Prostate gland (tissue), 2 donors: ENCODE data around the gene SAXO1. TPM values are rescaled to one million over a fixed set of nuclear protein-coding genes. Genes with fewer than 3 reads are reported as not detected.

Source experiments
- DNase-seq: peaks from one replicate; pipeline ENCODE4 v3.0.0-alpha.2; 2019; ENCODE audit warnings: low spot score
- H3K27ac ChIP-seq, 2 donors: fragments of 200-600 bp; sonication (generic); 2 replicates each; pipeline ENCODE4 v1.5.1; 2017 to 2019
- H3K27me3 ChIP-seq: fragments of 200-600 bp; sonication (generic); replicated peaks from 2 replicates; pipeline ENCODE4 v1.5.1; 2019; ENCODE audit not compliant: insufficient read depth
- H3K36me3 ChIP-seq, 2 donors: fragments of 200-600 bp; sonication (generic); 1 replicate in 1 of 2; 2 replicates in 1 of 2; pipeline versions ENCODE4 v1.5.1 to v1.8.1; 2017 to 2019
- H3K4me1 ChIP-seq: fragments of 200-600 bp; sonication (generic); replicated peaks from 2 replicates; pipeline ENCODE4 v1.5.1; 2019
- H3K4me3 ChIP-seq, 2 donors: fragments of 200-600 bp; sonication (generic); 2 replicates each; pipeline ENCODE4 v1.5.1; 2017 to 2019
- H3K9me3 ChIP-seq: fragments of 200-600 bp; sonication (generic); 2 replicates; pipeline ENCODE4 v1.5.1; 2017
- POLR2A ChIP-seq: fragments of 450-650 bp; IDR thresholded peaks from one replicate; pipeline ENCODE4 v1.6.1; 2016; ENCODE audit warnings: antibody characterized with exemption, mild to moderate bottlenecking
- POLR2AphosphoS5 ChIP-seq: sonication (generic); formaldehyde crosslinking; IDR thresholded peaks from one replicate; pipeline ENCODE4 v1.6.1; 2017; ENCODE audit warnings: antibody characterized with exemption
- WGBS: methylation state at CpG from one replicate; pipeline ENCODE4 v1.1.5; 2018; 5-methylcytosine and 5-hydroxymethylcytosine counted together
- intact Hi-C: fragments of 100-400 bp; cut with DNase I; formaldehyde crosslinking; loops from one replicate; pipeline ENCODE4 v1.14.2; 2022
- total RNA-seq, 2 donors: library from RNA; depleted of rRNA; stranded (reverse); fragments of >200 nt; gene quantifications; one replicate each; pipeline ENCODE4 v1.1.0, GENCODE V29; 2016
- TF ChIP-seq, protein P1 (sequence below), 4 experiments: fragments of 200-600 bp in 2 of 4; fragments of 450-650 bp in 2 of 4; sonication (generic) in 2 of 4; IDR thresholded peaks; 1 replicate in 3 of 4; 2 replicates in 1 of 4; pipeline ENCODE4 v1.5.1; 2016 to 2019; ENCODE audit warnings: antibody characterized with exemption in 4 of 4, mild to moderate bottlenecking in 2 of 4, moderate library complexity in 2 of 4

The SAXO1 gene
- total RNA-seq, 2 donors from 2014 or later = 0.36 to 6.1 TPM

GRCh38 chr9:18947892-18948339 lies 85.1 kb downstream of the SAXO1 start:
- intact Hi-C loops = no loop called here
- no peak overlapping the region for H3K27ac ChIP-seq
- no peaks in the 10 kb centered on the region for H3K36me3 ChIP-seq
- TF ChIP-seq POLR2AphosphoS5 (no peak), POLR2A (no peak)
- TF ChIP-seq, protein P1, sequence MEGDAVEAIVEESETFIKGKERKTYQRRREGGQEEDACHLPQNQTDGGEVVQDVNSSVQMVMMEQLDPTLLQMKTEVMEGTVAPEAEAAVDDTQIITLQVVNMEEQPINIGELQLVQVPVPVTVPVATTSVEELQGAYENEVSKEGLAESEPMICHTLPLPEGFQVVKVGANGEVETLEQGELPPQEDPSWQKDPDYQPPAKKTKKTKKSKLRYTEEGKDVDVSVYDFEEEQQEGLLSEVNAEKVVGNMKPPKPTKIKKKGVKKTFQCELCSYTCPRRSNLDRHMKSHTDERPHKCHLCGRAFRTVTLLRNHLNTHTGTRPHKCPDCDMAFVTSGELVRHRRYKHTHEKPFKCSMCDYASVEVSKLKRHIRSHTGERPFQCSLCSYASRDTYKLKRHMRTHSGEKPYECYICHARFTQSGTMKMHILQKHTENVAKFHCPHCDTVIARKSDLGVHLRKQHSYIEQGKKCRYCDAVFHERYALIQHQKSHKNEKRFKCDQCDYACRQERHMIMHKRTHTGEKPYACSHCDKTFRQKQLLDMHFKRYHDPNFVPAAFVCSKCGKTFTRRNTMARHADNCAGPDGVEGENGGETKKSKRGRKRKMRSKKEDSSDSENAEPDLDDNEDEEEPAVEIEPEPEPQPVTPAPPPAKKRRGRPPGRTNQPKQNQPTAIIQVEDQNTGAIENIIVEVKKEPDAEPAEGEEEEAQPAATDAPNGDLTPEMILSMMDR (IDR thresholded peaks at IDR 0.05) = no peak
- H3K4me1 ChIP-seq = no peaks in the 10 kb centered on the region
- H3K27me3 ChIP-seq = no peaks in the 10 kb centered on the region
- H3K9me3 ChIP-seq = no peaks in the 10 kb centered on the region
- 79% methylated on average over 4 of the region's 4 CpGs for WGBS
- no peak overlapping the region for H3K4me3 ChIP-seq
- DNase-seq = no peak

DNA sequence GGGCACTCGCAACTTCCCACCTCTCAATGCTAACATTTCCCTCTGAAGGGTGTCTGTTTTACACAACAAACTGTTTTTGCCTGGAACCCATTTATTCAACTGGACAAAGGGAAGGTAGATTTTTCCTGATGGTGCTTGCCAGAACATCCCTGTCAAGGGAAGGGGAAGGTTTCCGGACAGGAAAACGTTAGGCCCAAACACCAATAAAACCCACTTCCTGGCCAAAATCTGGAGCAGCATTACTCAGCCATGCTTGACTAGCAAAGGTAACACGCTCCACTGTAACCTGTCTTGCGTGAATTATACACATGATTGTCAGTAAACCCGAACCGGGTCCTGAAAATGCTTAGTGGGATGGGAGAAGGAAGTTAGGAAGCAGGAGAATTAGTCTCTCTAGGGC lies 90.2 kb downstream of the SAXO1 start:
- intact Hi-C loops = no loop called here
- DNase-seq = no peak
- Histone ChIP-seq H3K9me3 (no peaks in the 10 kb centered on the region), H3K4me1 (no peaks in the 10 kb centered on the region), H3K36me3 (no peaks in the 10 kb centered on the region), H3K27me3 (no peaks in the 10 kb centered on the region), H3K4me3 (no peak overlapping the region), H3K27ac (no peak overlapping the region)
- 71% methylated on average over 7 of the region's 7 CpGs for WGBS
- no peak for TF ChIP-seq POLR2AphosphoS5
- TF ChIP-seq, protein P1 (IDR thresholded peaks at IDR 0.05) = no peak
- no peak for TF ChIP-seq POLR2A

DNA sequence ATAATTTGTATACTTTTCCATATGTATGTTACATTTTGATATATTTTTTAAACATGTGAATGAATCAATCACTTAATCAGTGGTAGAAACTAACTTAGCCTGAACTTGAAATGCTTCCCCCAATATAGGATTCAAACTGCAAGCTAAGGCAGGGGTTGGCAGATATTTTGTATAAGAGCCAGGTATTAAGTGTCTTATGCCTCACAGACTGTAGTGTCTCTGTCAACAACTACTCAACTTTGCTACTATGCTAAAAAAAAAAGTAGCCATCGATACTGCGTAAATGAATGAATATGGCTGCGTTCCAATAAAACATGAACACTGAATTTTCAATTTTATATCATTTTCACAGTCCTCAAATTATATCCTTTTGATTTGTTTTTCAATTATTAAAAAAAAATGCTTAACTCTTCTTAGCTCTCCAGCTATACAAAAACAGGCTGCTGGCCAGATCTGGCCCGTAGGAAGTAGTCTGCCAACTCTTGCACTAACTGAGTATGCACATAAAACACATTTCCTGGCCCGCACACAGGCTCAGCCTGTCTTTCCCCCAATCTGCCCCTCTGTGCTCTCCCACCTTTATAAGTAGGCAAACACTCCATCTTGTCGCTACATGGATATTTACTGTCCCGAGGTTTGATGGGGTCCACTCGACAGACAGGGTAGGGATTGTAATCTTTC lies 91.8 kb downstream of the SAXO1 start:
- DNase-seq = no peak
- no peaks in the 10 kb centered on the region for H3K4me1 ChIP-seq
- 46% methylated on average over 8 of the region's 8 CpGs for WGBS

DNA sequence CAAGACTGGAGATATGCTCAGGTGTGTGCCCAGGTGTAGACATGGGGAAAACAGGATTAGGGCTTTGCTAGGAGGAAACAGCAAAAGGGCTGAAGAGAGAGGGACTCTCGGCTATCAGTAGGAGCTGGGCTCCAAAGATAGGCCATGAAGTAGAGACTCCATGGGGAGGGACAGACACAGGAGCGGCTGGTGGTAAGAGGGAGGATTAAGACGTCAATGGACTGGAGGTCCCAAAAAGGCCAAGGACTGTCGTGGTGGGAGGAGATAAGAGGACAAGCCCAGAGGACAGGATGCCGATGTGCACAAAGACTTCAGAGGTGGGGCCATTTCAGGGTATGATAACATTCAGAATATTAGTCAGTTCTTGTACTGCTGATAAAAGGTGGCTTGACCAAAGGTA lies 93.1 kb downstream of the SAXO1 start:
- Histone ChIP-seq H3K4me3 (no peak overlapping the region), H3K36me3 (no peaks in the 10 kb centered on the region), H3K4me1 (no peaks in the 10 kb centered on the region), H3K27me3 (no peaks in the 10 kb centered on the region), H3K9me3 (no peaks in the 10 kb centered on the region), H3K27ac (no peak overlapping the region)
- intact Hi-C loops = no loop called here
- TF ChIP-seq POLR2AphosphoS5 (no peak), POLR2A (no peak)
- TF ChIP-seq, protein P1 (IDR thresholded peaks at IDR 0.05) = no peak
- DNase-seq = no peak
- 93% methylated on average over 5 of the region's 5 CpGs for WGBS

More for the DNA sequence above, 91.8 kb downstream of the SAXO1 start:
- H3K36me3 ChIP-seq = no peaks in the 10 kb centered on the region
- no peaks in the 10 kb centered on the region for H3K9me3 ChIP-seq
- H3K27me3 ChIP-seq = no peaks in the 10 kb centered on the region
- H3K4me3 ChIP-seq = no peak overlapping the region
- intact Hi-C loops = no loop called here
- no peak overlapping the region for H3K27ac ChIP-seq
- TF ChIP-seq, protein P1 (IDR thresholded peaks at IDR 0.05) = no peak
- TF ChIP-seq POLR2AphosphoS5 = no peak
- no peak for TF ChIP-seq POLR2A
